ENCODE results near the gene ELMO1.
"Not testable (repeated sequence)": the region's sequence is repeated elsewhere in the genome, so short reads cannot be mapped to it uniquely, and the experiment has no call there.

Gene ELMO1

DNA sequence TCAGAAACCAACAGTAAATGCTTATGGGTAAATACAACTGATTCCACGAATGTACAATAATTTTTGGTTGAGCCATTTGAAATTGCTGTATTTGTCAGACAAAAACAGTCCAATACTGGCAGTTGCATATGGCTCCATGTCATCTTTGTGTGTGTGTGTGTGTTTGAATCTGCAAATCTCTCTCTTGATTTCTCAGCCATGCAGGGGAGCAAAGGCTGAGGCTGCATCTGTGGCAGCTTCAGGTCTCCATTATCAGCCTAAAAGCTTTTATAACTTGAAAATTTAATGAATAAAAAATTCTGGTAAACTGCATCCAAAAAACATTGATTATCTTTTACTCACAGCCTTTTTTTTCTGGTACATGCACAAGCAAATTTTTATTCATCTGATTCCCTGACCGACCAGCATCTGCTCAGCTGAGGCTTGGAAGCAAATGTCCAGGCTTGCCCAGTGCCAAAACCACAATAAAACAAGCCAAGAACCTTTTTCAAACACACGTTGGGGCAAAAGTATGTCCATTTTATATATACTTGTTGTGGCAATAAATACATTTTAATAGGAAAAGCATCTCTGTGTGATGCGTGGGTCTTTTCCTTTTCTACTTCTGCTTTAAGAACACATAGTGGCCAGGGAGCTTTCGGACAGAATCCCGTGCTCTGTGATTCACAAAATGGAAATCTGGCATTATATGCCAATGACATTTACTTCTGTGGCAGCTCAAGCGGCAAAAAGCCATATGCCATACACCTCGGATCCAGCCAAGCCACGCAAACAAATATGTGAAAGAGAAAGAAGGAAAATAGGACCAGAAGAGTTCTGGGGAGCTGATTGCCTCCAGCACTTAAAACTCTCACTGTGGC is 448.8 kb downstream of the ELMO1 start:
- in situ Hi-C loops (cut with MboI; ENCODE audit: low sequenced_read_pairs) = no loop called here

DNA sequence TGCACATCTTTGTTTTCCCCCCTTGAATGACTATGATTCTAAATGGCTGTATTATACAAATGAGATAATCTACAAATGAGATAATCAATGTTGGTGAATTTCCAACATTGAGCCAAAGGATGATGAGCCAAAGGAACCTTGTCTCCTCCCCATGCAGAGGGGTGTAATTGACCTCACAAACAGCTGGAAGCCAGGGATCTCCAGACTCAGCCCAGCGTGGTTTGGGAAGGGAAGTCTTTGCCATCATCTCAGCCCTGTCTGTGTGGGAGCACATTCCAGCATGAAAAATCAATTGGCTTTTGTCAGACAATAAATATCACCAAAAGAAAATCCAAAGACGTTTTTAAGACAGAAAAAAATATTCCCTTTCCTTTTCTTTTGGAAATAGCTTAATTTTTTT is 452.9 kb downstream of the ELMO1 start:
- in situ Hi-C loops (cut with MboI; ENCODE audit: low sequenced_read_pairs) = no loop called here

DNA sequence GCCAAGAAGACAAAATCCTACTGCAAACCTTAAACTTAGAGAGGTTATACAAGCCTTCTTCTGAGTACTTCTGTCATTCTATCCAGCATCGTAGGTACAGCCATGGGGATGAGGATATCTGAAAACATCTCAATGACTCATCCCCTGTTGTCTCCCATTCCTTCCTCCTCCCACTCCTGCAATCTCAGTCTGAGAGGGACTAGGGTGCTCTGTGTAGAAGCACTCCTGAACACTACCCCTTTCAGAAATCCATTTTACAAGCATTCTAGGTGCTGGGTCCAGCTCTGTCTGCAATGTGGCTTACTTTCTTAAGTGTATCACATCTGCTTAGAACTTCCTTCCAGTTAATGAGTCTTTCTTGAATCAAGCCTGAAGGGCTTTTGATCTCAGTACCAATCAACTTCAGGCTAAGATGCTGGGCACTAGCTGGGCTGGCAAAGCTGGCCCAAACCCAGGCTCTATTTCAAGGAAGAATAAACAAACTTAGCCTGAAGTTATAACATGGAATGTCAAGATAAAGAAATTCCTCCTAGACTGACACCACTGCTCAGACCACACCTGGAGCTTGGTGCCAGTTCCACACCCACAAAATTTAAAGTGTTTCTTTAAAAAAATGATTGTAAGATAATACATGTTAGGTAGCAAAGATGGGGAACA is 454.1 kb downstream of the ELMO1 start:
- in situ Hi-C loops (cut with MboI; ENCODE audit: low sequenced_read_pairs) = no loop called here

DNA sequence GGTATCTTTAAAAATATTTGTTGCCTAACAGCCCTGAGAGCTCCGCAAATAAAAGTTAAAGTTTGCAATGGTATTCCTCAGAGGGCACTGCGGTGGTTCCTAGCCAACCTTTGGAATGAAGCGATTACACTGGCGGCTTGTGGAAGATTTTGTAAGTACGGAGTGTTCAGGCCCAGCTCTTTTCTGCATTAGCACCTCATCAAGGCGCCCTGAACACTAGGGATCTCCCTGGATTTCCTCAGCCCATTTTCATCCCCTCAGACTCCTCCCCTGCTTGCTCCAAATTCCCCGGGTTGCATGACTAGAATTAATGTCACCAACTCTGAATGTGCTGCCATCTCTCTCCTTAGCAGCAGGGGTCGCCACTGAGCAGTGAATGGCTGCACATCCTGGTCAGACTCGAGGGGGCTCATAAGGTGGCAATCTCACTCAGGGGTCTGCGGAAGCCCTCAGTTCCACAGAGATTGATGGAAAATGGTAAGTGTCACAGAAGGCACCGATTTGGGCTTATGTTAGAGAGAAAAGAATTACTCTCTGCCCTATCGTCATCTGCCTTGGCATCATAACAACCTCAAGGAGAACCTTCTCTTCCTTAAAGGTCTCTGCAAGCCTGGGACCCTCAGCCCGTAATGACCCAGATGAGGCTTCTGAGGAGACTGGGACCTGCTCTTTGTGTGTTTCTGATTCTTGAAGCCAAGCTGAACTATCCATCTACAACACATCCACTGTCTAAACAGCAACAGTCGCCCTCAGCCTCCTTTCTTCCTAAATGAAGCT is 461.5 kb downstream of the ELMO1 start:
- in situ Hi-C loops (cut with MboI; ENCODE audit: low sequenced_read_pairs) = no loop called here

DNA sequence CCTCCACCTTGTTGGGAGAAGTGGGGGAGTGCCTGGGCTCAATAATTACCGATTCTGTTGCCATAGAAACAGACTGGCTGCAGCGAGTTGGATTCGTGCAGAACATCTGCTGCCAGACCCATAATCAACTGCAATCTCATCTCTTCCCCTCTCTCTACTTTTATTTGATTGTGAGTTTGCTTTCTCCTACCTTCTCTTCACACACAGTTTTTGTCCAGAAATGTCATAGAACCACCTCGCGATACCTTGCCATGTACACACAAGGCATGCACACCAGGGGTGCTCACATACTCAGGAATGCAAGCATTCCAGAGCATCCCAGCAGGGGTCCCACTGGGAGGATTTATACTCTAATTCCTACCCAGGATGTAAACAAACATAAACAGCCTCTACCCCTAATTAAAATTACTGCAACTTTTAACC is 462.1 kb downstream of the ELMO1 start:
- in situ Hi-C loops (cut with MboI; ENCODE audit: low sequenced_read_pairs) = no loop called here

DNA sequence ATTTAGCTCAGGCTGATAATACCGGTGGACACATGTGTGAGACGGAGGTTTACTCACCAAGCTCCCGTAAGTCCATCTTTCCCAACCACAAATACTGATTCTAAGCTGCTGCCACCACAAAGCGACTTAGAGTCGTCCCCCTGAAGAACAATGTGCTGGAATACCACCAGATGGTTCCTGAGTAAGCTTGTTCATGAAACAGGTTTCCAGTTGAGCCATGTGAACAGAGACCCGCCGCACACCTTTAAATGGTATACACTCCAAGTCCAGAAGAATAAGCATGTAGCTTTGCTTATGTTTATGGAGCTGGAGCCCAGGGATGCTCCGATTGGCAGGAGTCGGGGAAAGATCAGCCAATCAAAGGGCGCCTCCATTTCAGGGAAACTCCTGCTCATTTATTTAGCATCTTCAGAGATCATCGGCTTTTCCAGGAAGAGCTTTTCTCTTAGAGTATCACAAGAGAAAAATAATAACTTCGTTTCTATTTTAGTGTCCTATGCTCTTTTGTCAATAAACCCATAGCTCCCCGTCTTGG is 462.7 kb downstream of the ELMO1 start:
- in situ Hi-C loops (cut with MboI; ENCODE audit: low sequenced_read_pairs) = no loop called here

DNA sequence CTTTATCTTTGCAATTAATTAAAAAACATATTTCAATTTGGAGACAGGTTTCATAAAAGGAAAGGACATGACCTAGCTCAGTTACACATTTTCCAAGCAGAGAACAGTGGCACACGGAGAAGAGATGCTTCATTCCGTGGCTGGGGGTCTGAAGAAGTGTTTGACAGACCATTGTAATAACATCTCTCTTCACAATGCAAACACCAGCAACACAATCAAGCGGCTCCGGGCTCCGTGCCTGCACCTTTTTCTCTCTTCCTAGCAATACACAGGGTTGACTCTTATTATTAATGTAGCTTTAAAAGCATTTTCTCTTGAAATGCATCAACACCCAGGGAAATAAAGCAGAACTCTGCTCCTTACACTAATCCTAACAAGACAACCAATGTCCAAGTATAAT is 463.3 kb downstream of the ELMO1 start:
- in situ Hi-C loops (cut with MboI; ENCODE audit: low sequenced_read_pairs) = no loop called here

DNA sequence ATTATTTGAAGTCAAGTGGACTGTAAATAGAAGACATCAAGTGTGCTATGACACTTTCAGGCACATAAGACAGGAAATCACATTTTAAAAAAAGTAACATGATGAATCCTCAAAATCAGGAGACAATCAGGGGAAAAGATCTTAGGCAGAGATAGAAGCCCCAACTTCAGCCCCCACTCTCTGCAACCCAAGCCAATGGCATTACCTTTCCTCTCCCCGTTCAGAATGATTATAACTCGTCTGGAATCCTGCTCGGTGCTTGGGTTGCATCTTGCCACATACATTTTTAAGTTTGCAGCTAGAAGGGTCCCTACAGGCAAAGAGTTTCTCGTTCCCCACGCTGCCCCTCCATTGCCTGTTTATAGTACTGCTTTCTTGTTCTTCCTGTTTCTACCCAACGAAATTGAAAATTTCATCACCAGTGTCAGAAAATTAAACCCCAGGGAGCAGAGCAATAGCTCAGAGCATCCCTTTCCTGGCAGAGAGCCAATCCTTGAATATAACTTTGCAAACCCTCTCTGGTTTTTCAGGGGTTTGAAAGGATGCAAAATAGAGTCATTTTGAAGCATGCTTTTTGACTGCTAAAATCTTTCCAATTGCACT is 463.9 kb downstream of the ELMO1 start:
- in situ Hi-C loops (cut with MboI; ENCODE audit: low sequenced_read_pairs) = no loop called here

DNA sequence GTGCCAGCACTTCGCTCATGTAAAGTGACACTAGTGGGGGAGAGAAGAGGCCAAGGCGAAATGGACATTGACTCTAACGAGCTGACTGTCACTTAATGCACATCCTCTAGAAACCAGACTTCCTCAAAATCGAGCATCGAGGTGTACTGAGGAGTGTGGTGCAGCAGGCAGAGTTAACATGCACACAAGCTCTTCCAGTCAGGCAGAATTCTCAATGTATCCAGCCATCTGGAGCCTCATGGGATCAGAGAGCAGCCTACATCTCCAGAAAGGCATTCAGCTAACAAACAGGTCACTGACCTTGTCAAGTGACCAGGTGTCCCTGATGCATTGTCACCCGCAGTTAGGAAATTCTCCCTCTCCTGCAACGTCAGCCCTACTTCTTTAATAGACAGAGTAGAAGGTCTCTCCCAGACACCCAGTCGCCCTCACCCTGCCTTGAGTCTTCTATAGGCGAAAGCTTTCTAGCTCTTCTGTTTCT is 464.6 kb downstream of the ELMO1 start:
- in situ Hi-C loops (cut with MboI; ENCODE audit: low sequenced_read_pairs) = no loop called here

DNA sequence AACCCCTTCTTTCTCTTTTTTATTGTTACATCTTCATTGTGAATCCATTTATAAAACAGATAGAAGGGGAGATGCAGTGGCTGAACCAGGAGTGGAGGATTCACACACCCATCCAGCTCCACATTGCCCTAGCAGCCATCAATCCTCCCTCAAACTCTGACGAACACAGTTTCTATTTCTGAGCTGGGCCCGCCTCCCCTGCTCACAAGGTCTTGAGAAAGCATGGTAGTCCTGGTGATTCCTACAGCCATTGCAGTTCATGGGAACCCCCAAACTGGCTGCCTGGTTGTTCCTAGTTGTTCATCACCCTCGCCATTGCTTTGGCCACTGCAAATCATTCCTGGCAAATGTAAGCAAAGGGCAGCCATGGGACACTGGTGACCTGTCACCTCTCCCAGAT is 465.9 kb downstream of the ELMO1 start:
- in situ Hi-C loops (cut with MboI; ENCODE audit: low sequenced_read_pairs) = no loop called here

DNA sequence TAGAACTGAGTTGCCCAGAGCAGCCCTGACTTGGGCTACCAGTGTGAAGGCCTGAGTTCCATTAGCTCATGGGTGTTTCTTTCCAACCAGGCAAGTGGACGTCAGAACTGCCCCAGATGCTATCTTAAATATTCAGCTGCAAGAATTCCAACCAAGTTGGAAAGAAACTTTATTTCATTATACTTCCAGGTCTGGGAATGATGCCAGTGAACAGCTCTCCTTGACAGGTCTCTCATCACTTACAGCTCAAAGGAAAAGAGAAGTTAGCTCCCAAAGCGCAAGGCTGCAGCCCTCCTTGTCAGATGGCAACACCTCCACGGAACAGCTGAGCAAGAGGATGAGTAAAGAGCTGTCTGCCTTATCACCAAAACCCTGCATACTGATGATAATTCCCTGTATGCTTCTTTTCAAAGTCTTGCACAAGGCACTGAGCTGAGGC is 468.8 kb downstream of the ELMO1 start:
- in situ Hi-C loops (cut with MboI; ENCODE audit: low sequenced_read_pairs) = no loop called here

DNA sequence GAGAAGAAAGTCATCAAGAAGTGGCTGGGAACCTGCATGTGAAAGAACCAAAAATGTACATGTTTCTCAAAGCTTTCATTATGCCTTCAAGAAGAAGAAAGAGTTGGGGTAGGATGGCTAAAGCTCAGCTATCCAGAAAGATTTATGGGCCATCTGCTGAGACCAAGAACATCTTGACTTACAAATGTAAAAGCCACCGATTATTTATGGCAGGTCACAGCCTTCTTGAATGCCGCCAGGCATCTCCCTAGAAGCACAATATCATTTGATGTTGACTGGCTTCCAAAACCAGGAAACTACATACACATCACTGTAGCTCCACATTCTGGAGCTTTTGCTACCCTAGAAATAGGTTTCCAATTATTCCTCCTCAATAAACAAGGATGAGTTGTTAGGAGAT is 470.2 kb downstream of the ELMO1 start:
- in situ Hi-C loops (cut with MboI; ENCODE audit: low sequenced_read_pairs) = no loop called here

DNA sequence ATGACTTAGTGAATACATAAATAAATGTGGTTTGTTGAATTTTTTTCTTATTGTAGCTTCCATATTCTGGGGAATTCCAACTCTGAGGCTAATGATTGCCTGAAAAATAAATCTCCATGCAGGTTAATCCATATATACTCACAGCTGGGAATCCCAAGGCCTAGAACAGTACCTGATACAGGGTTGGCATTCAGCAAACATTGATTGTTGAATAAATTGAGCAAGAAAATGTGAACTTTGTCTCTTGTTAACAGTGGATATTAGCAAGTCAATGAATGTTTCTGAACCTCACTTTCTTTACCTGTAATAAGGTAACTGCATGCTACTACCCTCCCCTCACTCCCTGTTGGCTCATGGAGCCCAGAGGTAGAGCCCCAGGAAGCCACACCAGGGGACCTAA is 470.8 kb downstream of the ELMO1 start:
- in situ Hi-C loops (cut with MboI; ENCODE audit: low sequenced_read_pairs) = no loop called here

DNA sequence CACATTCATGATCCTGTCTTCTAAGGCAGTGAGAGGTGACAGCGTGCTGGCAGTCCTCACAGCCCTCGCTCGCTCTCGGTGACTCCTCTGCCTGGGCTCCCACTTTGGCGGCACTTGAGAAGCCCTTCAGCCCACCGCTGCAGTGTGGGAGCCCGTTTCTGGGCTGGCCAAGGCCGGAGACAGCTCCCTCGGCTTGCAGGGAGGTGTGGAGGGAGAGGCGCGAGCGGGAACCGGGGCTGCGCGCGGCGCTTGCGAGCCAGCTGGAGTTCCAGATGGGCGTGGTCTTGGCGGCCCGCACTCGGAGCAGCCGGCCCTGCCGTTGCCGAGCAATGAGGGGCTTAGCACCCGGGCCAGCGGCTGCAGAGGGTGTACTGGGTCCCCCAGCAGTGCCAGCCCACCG is 475.1 kb downstream of the ELMO1 start:
- in situ Hi-C loops (cut with MboI; ENCODE audit: low sequenced_read_pairs) = not testable (repeated sequence)

DNA sequence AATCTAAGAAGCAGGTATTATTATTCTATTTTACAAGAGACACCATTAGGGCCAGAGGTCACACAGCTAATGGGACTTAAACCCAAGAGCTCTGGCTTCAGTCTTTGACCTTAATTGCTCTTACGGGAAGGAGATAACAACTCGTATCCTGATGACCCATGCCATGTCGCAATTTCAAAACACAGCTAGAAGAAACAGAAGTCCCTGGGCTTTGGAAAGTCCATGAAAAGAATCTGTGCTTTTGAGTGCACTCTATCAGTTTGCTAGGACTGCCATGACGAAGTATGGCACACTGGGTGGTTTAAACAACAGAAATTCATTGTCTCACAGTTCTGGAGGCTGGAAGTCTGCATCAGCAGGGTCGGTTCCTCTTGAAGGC is 476.5 kb downstream of the ELMO1 start:
- in situ Hi-C loops (cut with MboI; ENCODE audit: low sequenced_read_pairs) = no loop called here

DNA sequence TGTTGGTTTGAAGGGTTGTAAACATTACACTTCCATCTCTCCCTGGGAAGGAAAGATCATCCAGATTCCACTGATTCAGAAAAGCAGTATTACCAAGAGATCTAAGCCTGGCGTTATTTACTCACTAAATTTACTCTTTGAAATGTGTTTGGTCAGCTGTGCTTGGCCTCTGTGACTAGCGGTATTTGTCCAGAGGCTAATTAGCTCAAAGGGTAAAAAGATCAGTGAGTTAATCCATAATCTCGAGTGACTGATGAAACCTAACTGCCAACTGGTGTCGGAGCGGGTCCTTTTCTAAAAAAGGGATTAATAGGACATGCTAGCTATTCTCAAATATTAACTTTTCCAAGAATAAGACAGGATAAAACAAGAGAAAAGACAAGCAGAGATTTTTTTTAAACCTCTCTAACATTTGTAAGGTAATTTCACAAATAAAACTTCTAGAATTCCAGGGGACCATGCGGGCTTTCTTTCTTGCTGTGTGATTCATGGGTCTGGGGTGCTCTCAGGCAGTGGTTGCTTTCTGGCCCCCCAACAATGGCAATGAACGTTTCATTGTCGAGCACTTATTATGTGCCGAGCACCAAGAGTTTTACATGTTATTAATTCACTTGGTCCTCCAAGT is 477.0 kb downstream of the ELMO1 start:
- in situ Hi-C loops (cut with MboI; ENCODE audit: low sequenced_read_pairs) = no loop called here

DNA sequence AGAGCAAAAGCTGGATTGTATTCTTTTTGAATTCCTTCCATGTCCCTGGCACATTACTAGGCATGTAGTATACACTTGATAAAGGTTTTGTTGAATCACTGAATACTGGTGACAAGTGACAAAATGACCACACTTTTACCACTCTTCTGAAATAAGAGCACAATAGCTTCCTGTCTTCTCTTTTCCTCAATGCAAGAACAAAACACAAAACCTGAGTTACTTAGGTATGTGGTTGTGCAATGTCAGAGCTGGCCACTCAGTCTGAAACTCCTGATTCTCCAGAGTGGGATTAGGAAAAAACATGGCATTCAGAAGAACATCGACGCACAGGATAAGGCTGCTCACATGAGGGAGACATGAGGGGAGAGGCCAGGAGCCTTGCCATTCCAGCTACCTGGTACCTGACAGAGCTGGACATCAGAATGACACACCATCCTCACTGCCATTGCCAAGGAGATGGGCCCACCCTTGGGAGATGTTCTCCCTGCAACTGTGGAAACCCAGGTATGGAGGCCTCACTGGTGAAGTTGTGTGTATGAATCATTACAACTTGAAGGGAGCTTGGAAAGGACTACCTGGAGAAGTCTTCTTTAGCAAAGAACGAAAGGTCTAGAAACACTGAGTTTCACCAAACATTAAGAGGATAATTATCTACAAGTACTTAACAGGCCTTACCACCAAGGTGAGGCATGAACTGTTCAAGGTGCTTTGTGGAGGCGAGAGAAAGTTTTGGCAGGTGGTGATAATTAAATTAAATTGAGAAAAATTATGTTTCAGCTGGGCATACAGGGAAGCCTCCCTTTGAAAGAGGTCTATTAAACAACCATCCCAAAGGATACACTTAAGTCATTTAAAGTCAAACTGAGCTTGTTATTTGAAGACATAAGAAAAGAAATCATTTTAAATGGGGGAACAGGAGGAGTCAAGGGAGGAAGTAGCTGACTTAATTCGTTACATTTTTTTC is 477.8 kb downstream of the ELMO1 start:
- in situ Hi-C loops (cut with MboI; ENCODE audit: low sequenced_read_pairs) = no loop called here

DNA sequence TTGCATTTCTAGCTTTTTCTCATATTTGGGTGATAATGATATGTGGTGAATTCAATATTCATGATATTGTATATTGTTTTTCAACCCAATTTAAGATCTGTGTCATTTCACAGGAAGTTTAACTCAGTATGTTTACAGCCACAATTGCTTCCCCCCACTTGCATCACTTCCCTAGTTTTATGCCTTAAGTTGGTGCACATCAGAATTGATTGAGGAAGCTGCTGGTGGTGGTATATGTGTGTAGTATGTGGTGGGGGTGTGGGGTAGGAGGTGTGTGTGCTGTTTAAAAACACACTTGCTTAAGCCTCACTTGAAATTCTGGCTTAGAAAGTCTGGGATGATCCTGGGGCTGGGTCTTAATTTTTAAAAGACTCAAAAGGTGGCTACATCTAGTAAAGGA is 479.3 kb downstream of the ELMO1 start:
- in situ Hi-C loops (cut with MboI; ENCODE audit: low sequenced_read_pairs) = no loop called here

DNA sequence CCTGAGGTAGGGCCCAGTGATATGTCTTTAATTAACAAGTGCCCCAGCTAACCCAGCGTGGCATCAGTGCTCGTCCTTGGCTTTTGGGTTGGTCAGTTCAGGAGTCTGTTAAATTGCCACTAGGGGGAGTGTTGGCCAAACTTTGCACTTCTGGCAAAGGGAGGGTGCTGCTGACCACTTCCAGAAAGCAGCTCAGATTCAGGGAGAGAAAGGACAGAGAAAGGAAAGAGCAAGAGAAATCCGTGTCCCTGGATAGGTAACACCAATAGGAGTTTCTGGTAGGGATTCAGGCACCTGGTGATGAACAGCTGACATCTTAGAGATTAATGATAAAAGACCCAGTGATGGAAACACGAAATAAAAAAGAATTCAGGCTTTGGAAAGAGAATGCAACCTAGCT is 481.3 kb downstream of the ELMO1 start:
- in situ Hi-C loops (cut with MboI; ENCODE audit: low sequenced_read_pairs) = no loop called here

Data from hTERT RPE-1 (cell line).